ENCODE results near the gene STAC3.

DNA sequence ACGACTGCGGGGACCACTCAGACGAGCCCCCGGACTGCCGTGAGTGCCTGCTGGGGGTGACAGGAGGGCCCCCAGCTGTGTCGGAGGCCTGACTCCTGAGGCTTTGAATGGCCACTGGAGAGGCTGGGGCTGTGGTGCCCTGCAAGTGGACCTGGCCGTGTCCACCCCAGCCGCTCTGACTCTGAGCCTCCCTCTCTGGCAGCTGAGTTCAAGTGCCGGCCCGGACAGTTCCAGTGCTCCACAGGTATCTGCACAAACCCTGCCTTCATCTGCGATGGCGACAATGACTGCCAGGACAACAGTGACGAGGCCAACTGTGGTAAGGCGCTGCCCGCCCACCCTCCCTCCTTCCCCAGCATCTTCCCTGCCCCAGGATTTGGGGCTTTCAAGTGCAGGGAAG, 50.5 kb downstream of the STAC3 start:
- TF ChIP-seq CTCF (IDR thresholded peaks at IDR 0.05; ENCODE audit: insufficient read depth, low read length, poor library complexity, severe bottlenecking) (no peak), EZH2phosphoT487 (conservative IDR thresholded peaks at IDR 0.05; ENCODE audit: low read length) (no peak)

All from SU-DHL-6 (cell line).